NCI-H128 (cell line): ENCODE data around the gene HOTAIR.

Source experiments
- DNase-seq: peaks from one replicate; lab custom pipeline; 2025; ENCODE audit not compliant: unreplicated experiment; lab: John Stamatoyannopoulos, UW

Gene HOTAIR

GRCh38 chr12:54000116-54001114 lies 25.7 kb upstream of the HOTAIR start, which contains the start of gene HOXC9:
TSS of gene HOXC9 (plus strand) at chr12:54000161. CDS start at chr12:54000189, 28 bp downstream.
- no peak for DNase-seq

GRCh38 chr12:53999559-54000115 lies 24.9 kb upstream of the HOTAIR start:
- DNase-seq = no peak

GRCh38 chr12:53998900-53999236 lies 24.1 kb upstream of the HOTAIR start:
- DNase-seq = no peak

GRCh38 chr12:53998110-53998899 lies 23.6 kb upstream of the HOTAIR start:
- DNase-seq = no peak

GRCh38 chr12:53997204-53998109 lies 22.7 kb upstream of the HOTAIR start:
- DNase-seq = no peak

- DNase-seq = no peak
These were observed 21.8 kb upstream of the HOTAIR start for GRCh38 chr12:53996240-53997203.

- DNase-seq = no peak
These were observed 20.9 kb upstream of the HOTAIR start for GRCh38 chr12:53995378-53996239.

- no peak for DNase-seq
These were observed 20.2 kb upstream of the HOTAIR start for GRCh38 chr12:53995002-53995377.

- no peak for DNase-seq
These were observed 19.7 kb upstream of the HOTAIR start for GRCh38 chr12:53994264-53995001.

GRCh38 chr12:53994009-53994263 lies 19.2 kb upstream of the HOTAIR start:
- DNase-seq = no peak

- DNase-seq = no peak
These were observed 18.6 kb upstream of the HOTAIR start for GRCh38 chr12:53993162-53994008.

- no peak for DNase-seq
These were observed 17.7 kb upstream of the HOTAIR start for GRCh38 chr12:53992377-53992889.

GRCh38 chr12:53991077-53991460 lies 16.3 kb upstream of the HOTAIR start:
- DNase-seq = no peak

- no peak for DNase-seq
These were observed 15.7 kb upstream of the HOTAIR start for GRCh38 chr12:53990311-53991076.

- DNase-seq = no peak
These were observed 14.7 kb upstream of the HOTAIR start for GRCh38 chr12:53989227-53990113.
